AG10803 (cell line): Measurements from ENCODE around the gene WAC.
"Not testable (repeated sequence)": the region's sequence is repeated elsewhere in the genome, so short reads cannot be mapped to it uniquely, and the experiment has no call there.

ENCODE experiments used
- DNase-seq: peaks from one replicate; pipeline ENCODE4 v3.0.0; 2010; ENCODE audit warnings: low read depth
- H3K4me3 ChIP-seq: 2 replicates; pipeline ENCODE4 v1.5.1; 2011; ENCODE audit warnings: mild to moderate bottlenecking, low read length, control low read depth
- CTCF ChIP-seq: conservative IDR thresholded peaks from 2 replicates; pipeline ENCODE4 v1.5.1; 2011; ENCODE audit warnings: mild to moderate bottlenecking, low read length, control low read depth, inconsistent platforms

The WAC gene

GRCh38 chr10:28532337-28533185 is at the start of gene WAC:
TSS of gene WAC (plus strand) at chr10:28533118. CDS start at chr10:28533580, 462 bp downstream.
- DNase-seq, result peak; percentile 91
- H3K4me3 ChIP-seq, result peak within 1 kb of the TSS; percentile 67
- 0 out of 2 replicates have a peak, but pooled peaks have one; percentile 9 for TF ChIP-seq CTCF

- no peak overlapping the region for H3K4me3 ChIP-seq
- no peak for TF ChIP-seq CTCF
- DNase-seq, result no peak
Observed at GRCh38 chr10:28489206-28489605, 43.7 kb upstream of the WAC start.

- H3K4me3 ChIP-seq, DNase-seq: not testable (repeated sequence)
Observed at GRCh38 chr10:28490256-28490865, 42.6 kb upstream of the WAC start.

- TF ChIP-seq CTCF, result no peak
- H3K4me3 ChIP-seq, result no peak overlapping the region
- no peak for DNase-seq
Observed at GRCh38 chr10:28492116-28492920, 40.6 kb upstream of the WAC start.

- TF ChIP-seq CTCF, result no peak
- no peak overlapping the region for H3K4me3 ChIP-seq
- no peak for DNase-seq
Observed at GRCh38 chr10:28494420-28494819, 38.5 kb upstream of the WAC start.

GRCh38 chr10:28495084-28495483 is 37.8 kb upstream of the WAC start:
- TF ChIP-seq CTCF, result no peak
- H3K4me3 ChIP-seq, result no peak overlapping the region
- no peak for DNase-seq

GRCh38 chr10:28496017-28496416 is 36.9 kb upstream of the WAC start:
- H3K4me3 ChIP-seq, result no peak overlapping the region
- no peak for DNase-seq
- TF ChIP-seq CTCF, result no peak
